ENCODE data around the gene LDB1.
A peak's percentile ranks its signal among the peaks of the same experiment; 100 is the strongest.

The LDB1 gene

GRCh38 chr10:102086196-102086595, 34.0 kb downstream of the LDB1 start:
- Histone ChIP-seq H3K4me3 (ENCODE audit: insufficient read length, low read depth) (no peak overlapping the region), H3K9ac (ENCODE audit: insufficient read length, low read depth) (no peak overlapping the region), H3K9me3 (ENCODE audit: insufficient read depth, low read length) (no peaks in the 10 kb centered on the region), H3K27me3 (ENCODE audit: insufficient read depth, insufficient read length) (no peaks in the 10 kb centered on the region), H3K4me1 (ENCODE audit: insufficient read depth, insufficient read length) (no peaks in the 10 kb centered on the region), H3K36me3 (ENCODE audit: insufficient read depth, insufficient read length, low read length) (no peaks in the 10 kb centered on the region)
- no peak for TF ChIP-seq YY1 (IDR thresholded peaks at IDR 0.05; ENCODE audit: insufficient read depth, insufficient read length)
- DNase-seq (ENCODE audit: low read depth, low spot score) = no peak

GRCh38 chr10:102085336-102085735, 34.8 kb downstream of the LDB1 start:
- no peaks in the 10 kb centered on the region for H3K36me3 ChIP-seq (ENCODE audit: insufficient read depth, insufficient read length, low read length)
- no peaks in the 10 kb centered on the region for H3K9me3 ChIP-seq (ENCODE audit: insufficient read depth, low read length)
- TF ChIP-seq YY1 (IDR thresholded peaks at IDR 0.05; ENCODE audit: insufficient read depth, insufficient read length) = no peak
- TF ChIP-seq ZNF274 (IDR thresholded peaks at IDR 0.05; ENCODE audit: low read depth, low read length) = no peak
- no peak for TF ChIP-seq SUZ12 (IDR thresholded peaks at IDR 0.05; ENCODE audit: extremely low read depth, insufficient read depth, insufficient read length)
- H3K9ac ChIP-seq (ENCODE audit: insufficient read length, low read depth) = no peak overlapping the region
- no peaks in the 10 kb centered on the region for H3K27me3 ChIP-seq (ENCODE audit: insufficient read depth, insufficient read length)
- DNase-seq (ENCODE audit: low read depth, low spot score) = no peak
- H3K4me3 ChIP-seq (ENCODE audit: insufficient read length, low read depth) = no peak overlapping the region
- no peaks in the 10 kb centered on the region for H3K4me1 ChIP-seq (ENCODE audit: insufficient read depth, insufficient read length)

- H3K4me3 ChIP-seq (ENCODE audit: insufficient read length, low read depth) = no peak overlapping the region
- no peaks in the 10 kb centered on the region for H3K4me1 ChIP-seq (ENCODE audit: insufficient read depth, insufficient read length)
- no peak for DNase-seq (ENCODE audit: low read depth, low spot score)
- H3K9me3 ChIP-seq (ENCODE audit: insufficient read depth, low read length) = no peaks in the 10 kb centered on the region
- no peaks in the 10 kb centered on the region for H3K27me3 ChIP-seq (ENCODE audit: insufficient read depth, insufficient read length)
- TF ChIP-seq ZNF274 (IDR thresholded peaks at IDR 0.05; ENCODE audit: low read depth, low read length) = no peak
- TF ChIP-seq YY1 (IDR thresholded peaks at IDR 0.05; ENCODE audit: insufficient read depth, insufficient read length) = no peak
- no peak for TF ChIP-seq SUZ12 (IDR thresholded peaks at IDR 0.05; ENCODE audit: extremely low read depth, insufficient read depth, insufficient read length)
- H3K36me3 ChIP-seq (ENCODE audit: insufficient read depth, insufficient read length, low read length) = no peaks in the 10 kb centered on the region
- H3K9ac ChIP-seq (ENCODE audit: insufficient read length, low read depth) = no peak overlapping the region
These were observed 36.6 kb downstream of the LDB1 start for GRCh38 chr10:102083541-102083940.

DNA sequence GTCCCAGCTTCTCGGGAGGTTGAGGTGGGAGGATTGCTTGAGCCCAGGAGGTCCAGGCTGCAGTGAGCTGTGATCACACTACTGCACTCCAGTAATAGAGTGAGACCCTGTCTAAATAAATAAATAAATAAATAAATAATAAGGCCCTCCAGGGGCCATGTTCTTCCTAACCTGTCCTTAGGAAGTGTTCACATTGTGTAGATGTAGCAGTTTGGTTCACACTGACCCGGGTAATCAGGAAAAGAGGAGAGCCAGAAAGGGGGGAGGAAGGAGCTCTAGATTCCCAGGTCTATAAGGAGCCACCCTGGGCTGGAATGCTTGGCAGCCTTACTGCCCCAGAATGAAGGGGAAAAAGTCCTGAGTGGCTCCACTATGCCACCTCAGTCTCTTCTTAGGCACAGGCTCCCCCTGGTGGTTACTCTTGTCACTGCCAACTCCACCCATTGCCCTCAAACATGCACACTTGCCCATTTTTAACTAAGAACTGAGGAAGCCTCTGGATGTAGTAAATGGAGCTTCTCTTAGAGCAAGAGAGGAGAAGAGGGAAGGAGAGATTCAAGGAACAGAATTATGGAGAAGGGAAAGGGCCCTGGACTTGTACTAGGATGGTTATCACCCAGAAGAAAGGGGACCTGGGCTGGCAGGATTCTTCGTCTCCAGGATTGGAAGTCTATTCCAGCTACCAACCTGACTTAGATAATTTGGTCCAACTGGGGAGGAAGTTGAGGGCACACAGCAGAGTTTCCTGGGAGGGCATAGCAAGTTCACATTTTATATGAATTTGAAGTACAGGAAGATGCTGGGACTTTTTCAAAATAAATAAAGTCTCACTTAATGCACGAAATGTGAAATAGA, 47.3 kb downstream of the LDB1 start:
- Histone ChIP-seq H3K4me1 (ENCODE audit: insufficient read depth, insufficient read length) (no peaks in the 10 kb centered on the region), H3K4me3 (ENCODE audit: insufficient read length, low read depth) (no peak overlapping the region), H3K36me3 (ENCODE audit: insufficient read depth, insufficient read length, low read length) (peaks cover 7% of the 10 kb centered on the region), H3K9me3 (ENCODE audit: insufficient read depth, low read length) (no peaks in the 10 kb centered on the region), H3K9ac (ENCODE audit: insufficient read length, low read depth) (no peak overlapping the region), H3K27me3 (ENCODE audit: insufficient read depth, insufficient read length) (no peaks in the 10 kb centered on the region)
- TF ChIP-seq YY1 (IDR thresholded peaks at IDR 0.05; ENCODE audit: insufficient read depth, insufficient read length) (no peak), ZNF274 (IDR thresholded peaks at IDR 0.05; ENCODE audit: low read depth, low read length) (no peak), SUZ12 (IDR thresholded peaks at IDR 0.05; ENCODE audit: extremely low read depth, insufficient read depth, insufficient read length) (no peak)
- peak; percentile 61 for DNase-seq (ENCODE audit: low read depth, low spot score)

DNA sequence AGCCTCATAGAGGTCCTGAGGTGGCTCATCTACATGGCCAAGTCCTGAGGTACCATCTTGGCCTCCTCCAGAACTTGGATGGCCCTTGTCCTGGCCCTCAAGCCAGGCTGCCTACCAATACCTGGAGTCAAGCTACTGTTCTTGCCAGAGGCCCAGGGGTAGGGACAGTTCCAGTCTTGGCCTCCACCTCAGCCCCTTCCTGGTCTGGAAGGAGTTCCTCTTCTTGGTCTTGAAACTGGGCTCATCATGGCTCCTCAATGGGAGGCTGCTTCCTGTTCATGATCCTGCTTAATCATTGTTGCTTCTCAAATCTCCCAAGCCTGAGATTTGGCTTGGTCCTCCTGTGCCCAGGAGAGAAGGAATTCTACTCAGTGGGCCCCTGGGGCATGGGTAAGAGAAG, 51.1 kb downstream of the LDB1 start:
- Histone ChIP-seq H3K9me3 (ENCODE audit: insufficient read depth, low read length) (no peaks in the 10 kb centered on the region), H3K4me1 (ENCODE audit: insufficient read depth, insufficient read length) (peaks cover 6% of the 10 kb centered on the region), H3K4me3 (ENCODE audit: insufficient read length, low read depth) (no peak overlapping the region), H3K9ac (ENCODE audit: insufficient read length, low read depth) (no peak overlapping the region), H3K36me3 (ENCODE audit: insufficient read depth, insufficient read length, low read length) (peaks cover 18% of the 10 kb centered on the region), H3K27me3 (ENCODE audit: insufficient read depth, insufficient read length) (peaks cover 2% of the 10 kb centered on the region)
- no peak for DNase-seq (ENCODE audit: low read depth, low spot score)
- TF ChIP-seq YY1 (IDR thresholded peaks at IDR 0.05; ENCODE audit: insufficient read depth, insufficient read length) (no peak), SUZ12 (IDR thresholded peaks at IDR 0.05; ENCODE audit: extremely low read depth, insufficient read depth, insufficient read length) (no peak), ZNF274 (IDR thresholded peaks at IDR 0.05; ENCODE audit: low read depth, low read length) (no peak)

- Histone ChIP-seq H3K4me1 (ENCODE audit: insufficient read depth, insufficient read length) (peaks cover 6% of the 10 kb centered on the region), H3K36me3 (ENCODE audit: insufficient read depth, insufficient read length, low read length) (peaks cover 18% of the 10 kb centered on the region), H3K4me3 (ENCODE audit: insufficient read length, low read depth) (no peak overlapping the region), H3K9me3 (ENCODE audit: insufficient read depth, low read length) (no peaks in the 10 kb centered on the region), H3K9ac (ENCODE audit: insufficient read length, low read depth) (no peak overlapping the region), H3K27me3 (ENCODE audit: insufficient read depth, insufficient read length) (peaks cover 2% of the 10 kb centered on the region)
- no peak for DNase-seq (ENCODE audit: low read depth, low spot score)
- TF ChIP-seq SUZ12 (IDR thresholded peaks at IDR 0.05; ENCODE audit: extremely low read depth, insufficient read depth, insufficient read length) (no peak), YY1 (IDR thresholded peaks at IDR 0.05; ENCODE audit: insufficient read depth, insufficient read length) (no peak), ZNF274 (IDR thresholded peaks at IDR 0.05; ENCODE audit: low read depth, low read length) (no peak)
These were observed 52.0 kb downstream of the LDB1 start for GRCh38 chr10:102068216-102068615.

GRCh38 chr10:102067091-102067916, 52.9 kb downstream of the LDB1 start:
- Histone ChIP-seq H3K9me3 (ENCODE audit: insufficient read depth, low read length) (no peaks in the 10 kb centered on the region), H3K27me3 (ENCODE audit: insufficient read depth, insufficient read length) (peaks cover 2% of the 10 kb centered on the region), H3K9ac (ENCODE audit: insufficient read length, low read depth) (no peak overlapping the region), H3K36me3 (ENCODE audit: insufficient read depth, insufficient read length, low read length) (peaks cover 18% of the 10 kb centered on the region), H3K4me3 (ENCODE audit: insufficient read length, low read depth) (no peak overlapping the region), H3K4me1 (ENCODE audit: insufficient read depth, insufficient read length) (peaks cover 6% of the 10 kb centered on the region)
- no peak for TF ChIP-seq ZNF274 (IDR thresholded peaks at IDR 0.05; ENCODE audit: low read depth, low read length)
- no peak for TF ChIP-seq YY1 (IDR thresholded peaks at IDR 0.05; ENCODE audit: insufficient read depth, insufficient read length)
- no peak for DNase-seq (ENCODE audit: low read depth, low spot score)

Data from NT2/D1 (cell line).